Medulla oblongata (tissue), 1 donor: ENCODE results near the gene WTAP.
"Not testable (repeated sequence)": the region's sequence is repeated elsewhere in the genome, so short reads cannot be mapped to it uniquely, and the experiment has no call there.

ENCODE experiments used
- DNase-seq: peaks from one replicate; pipeline ENCODE4 v3.0.0-alpha.2; 2015; ENCODE audit errors: extremely low spot score

WTAP gene

GRCh38 chr6:159761873-159762680, 34.8 kb downstream of the WTAP start, which contains the start of gene ACAT2:
Gene ACAT2 (plus strand): TSS chr6:159762045. CDS start chr6:159762088, 43 bp downstream.
- peak; percentile 99 for DNase-seq

- DNase-seq: peak; percentile 37
These were observed 35.5 kb downstream of the WTAP start for GRCh38 chr6:159762681-159763293.

GRCh38 chr6:159766906-159767305, 39.6 kb downstream of the WTAP start:
- DNase-seq: no peak

GRCh38 chr6:159769470-159769869, 42.2 kb downstream of the WTAP start:
- DNase-seq: no peak

- no peak for DNase-seq
These were observed 44.9 kb downstream of the WTAP start for GRCh38 chr6:159772196-159772595.

- DNase-seq: no peak
These were observed 50.1 kb downstream of the WTAP start for GRCh38 chr6:159777240-159777904.

GRCh38 chr6:159778131-159778530, 50.8 kb downstream of the WTAP start:
- DNase-seq: no peak

GRCh38 chr6:159778542-159779103, 51.3 kb downstream of the WTAP start:
- no peak for DNase-seq

GRCh38 chr6:159788276-159788675, 61.0 kb downstream of the WTAP start:
- no peak for DNase-seq

GRCh38 chr6:159788753-159789376, 61.6 kb downstream of the WTAP start:
- DNase-seq: peak; percentile 12

GRCh38 chr6:159789377-159790148, 62.3 kb downstream of the WTAP start, which contains the start of gene TCP1:
Gene TCP1 (minus strand): TSS chr6:159789602. CDS start chr6:159789468, 134 bp downstream.
- peak; percentile 100 for DNase-seq

GRCh38 chr6:159790149-159790955, 63.0 kb downstream of the WTAP start, which contains the start of gene MRPL18:
Gene MRPL18 (plus strand): TSS chr6:159790467. CDS start chr6:159790588, 121 bp downstream.
- DNase-seq: peak; percentile 99

- no peak for DNase-seq
These were observed 63.8 kb downstream of the WTAP start for GRCh38 chr6:159790956-159791598.

GRCh38 chr6:159794976-159795375, 67.7 kb downstream of the WTAP start:
- not testable (repeated sequence) for DNase-seq

- DNase-seq: no peak
These were observed 70.2 kb downstream of the WTAP start for GRCh38 chr6:159797554-159797953.

GRCh38 chr6:159800141-159800865, 73.0 kb downstream of the WTAP start, which contains the start of gene PNLDC1:
Gene PNLDC1 (plus strand): TSS chr6:159800276. CDS start chr6:159800308, 32 bp downstream.
- DNase-seq: no peak

- DNase-seq: no peak
These were observed 74.6 kb downstream of the WTAP start for GRCh38 chr6:159801935-159802334.

GRCh38 chr6:159804504-159804903, 77.2 kb downstream of the WTAP start:
- no peak for DNase-seq
